ENCODE data around the gene TRIM31. TPM values are rescaled to one million over a fixed set of nuclear protein-coding genes. Genes with fewer than 3 reads are reported as not detected.

TRIM31 gene
- total RNA-seq, 1 experiment from 2014 or later, result 0.13 TPM

- no peak for TF ChIP-seq PRDM15 (CRISPR knock-in tag; IDR thresholded peaks at IDR 0.05)
- TF ChIP-seq FOXJ3 (CRISPR knock-in tag; IDR thresholded peaks at IDR 0.05; ENCODE audit: borderline replicate concordance), result no peak
- TF ChIP-seq ATF6 (CRISPR knock-in tag; IDR thresholded peaks at IDR 0.05), result no peak
- no peak for TF ChIP-seq ZNF671 (CRISPR knock-in tag; IDR thresholded peaks at IDR 0.05)
Observed at GRCh38 chr6:30129265-30130178, 16.6 kb upstream of the TRIM31 start (continued).

- peak overlapping the region; percentile 90 for H3K4me3 Mint-ChIP-seq
- H3K4me1 Mint-ChIP-seq, result peaks cover 17% of the 10 kb centered on the region
- peak; percentile 59 for DNase-seq (ENCODE audit: low spot score)
- ATAC-seq, result peak; percentile 77
- ChIA-PET CTCF (interaction anchor here (0.6 to 13.4 kb wide), 9 partner anchors 15 to 1252 kb away, joined by 3 to 389 read pairs (median 5); partner anchors contain the start of gene TRIM26), POLR2A (interaction anchor here (0.8 kb wide), 1 partner anchor 163 kb away, joined by 3 read pairs; no protein-coding TSS in a partner anchor)
- no peaks in the 10 kb centered on the region for H3K36me3 Mint-ChIP-seq
- H3K27me3 Mint-ChIP-seq (ENCODE audit: low read depth), result peaks cover 75% of the 10 kb centered on the region
- no peak overlapping the region for H3K27ac Mint-ChIP-seq
- TF ChIP-seq MLX (CRISPR knock-in tag; IDR thresholded peaks at IDR 0.05), result no peak
- no peak for TF ChIP-seq ZNF232 (CRISPR knock-in tag; IDR thresholded peaks at IDR 0.05)
- no peak for TF ChIP-seq SMAD3 (CRISPR knock-in tag; IDR thresholded peaks at IDR 0.05; ENCODE audit: borderline replicate concordance)
- TF ChIP-seq ZNF263 (CRISPR knock-in tag; IDR thresholded peaks at IDR 0.05; ENCODE audit: low read depth), result no peak
- H3K9me3 Mint-ChIP-seq, result no peaks in the 10 kb centered on the region
Observed at GRCh38 chr6:30127238-30128093, 14.6 kb upstream of the TRIM31 start.

- no peak overlapping the region for H3K4me3 Mint-ChIP-seq
Observed at GRCh38 chr6:30122515-30122914, 9.6 kb upstream of the TRIM31 start.

More at GRCh38 chr6:30122515-30122914, 9.6 kb upstream of the TRIM31 start:
- ChIA-PET CTCF (interaction anchor here (2.7 to 13.4 kb wide), 2 partner anchors 9 to 18 kb away, joined by 19 to 389 read pairs; no protein-coding TSS in a partner anchor), POLR2A (no interaction called here)
- H3K27ac Mint-ChIP-seq, result no peak overlapping the region
- ATAC-seq (no peak), DNase-seq (ENCODE audit: low spot score) (no peak)
- peaks cover 5% of the 10 kb centered on the region; the same call in 1 of the 2 replicates for H3K4me1 Mint-ChIP-seq
- no peaks in the 10 kb centered on the region for H3K9me3 Mint-ChIP-seq
- no peaks in the 10 kb centered on the region for H3K36me3 Mint-ChIP-seq
- peaks cover 49% of the 10 kb centered on the region for H3K27me3 Mint-ChIP-seq (ENCODE audit: low read depth)
- TF ChIP-seq ZNF263 (CRISPR knock-in tag; IDR thresholded peaks at IDR 0.05; ENCODE audit: low read depth) (no peak), USF2 (CRISPR knock-in tag; IDR thresholded peaks at IDR 0.05) (no peak), SMAD3 (CRISPR knock-in tag; IDR thresholded peaks at IDR 0.05; ENCODE audit: borderline replicate concordance) (no peak), TEAD1 (CRISPR knock-in tag; IDR thresholded peaks at IDR 0.05) (no peak), AFF4 (CRISPR knock-in tag; IDR thresholded peaks at IDR 0.05; ENCODE audit: borderline replicate concordance) (no peak)
